Measurements from ENCODE around the gene SLITRK1.

Gene SLITRK1

GRCh38 chr13:83879431-83880171, 2.7 kb downstream of the SLITRK1 start:
- H3K4me3 Mint-ChIP-seq, result peak overlapping the region; percentile 24
- DNase-seq, result no peak
- H3K27ac Mint-ChIP-seq, result no peak overlapping the region
- peaks cover 7% of the 10 kb centered on the region for H3K9me3 Mint-ChIP-seq
- peaks cover 24% of the 10 kb centered on the region for H3K4me1 Mint-ChIP-seq (ENCODE audit: low read depth)
- H3K36me3 Mint-ChIP-seq (ENCODE audit: low read depth), result no peaks in the 10 kb centered on the region
- peaks cover 71% of the 10 kb centered on the region for H3K27me3 Mint-ChIP-seq

GRCh38 chr13:83878691-83879430, 3.4 kb downstream of the SLITRK1 start:
- Mint-ChIP-seq H3K36me3 (ENCODE audit: low read depth) (no peaks in the 10 kb centered on the region), H3K27me3 (peaks cover 68% of the 10 kb centered on the region), H3K27ac (no peak overlapping the region), H3K4me3 (peak overlapping the region; percentile 24), H3K4me1 (ENCODE audit: low read depth) (peaks cover 24% of the 10 kb centered on the region), H3K9me3 (peaks cover 7% of the 10 kb centered on the region)
- no peak for DNase-seq

GRCh38 chr13:83877651-83878355, 4.5 kb downstream of the SLITRK1 start:
- DNase-seq, result no peak
- H3K9me3 Mint-ChIP-seq, result peaks cover 7% of the 10 kb centered on the region
- H3K4me3 Mint-ChIP-seq, result no peak overlapping the region
- H3K27ac Mint-ChIP-seq, result no peak overlapping the region
- peaks cover 24% of the 10 kb centered on the region for H3K4me1 Mint-ChIP-seq (ENCODE audit: low read depth)
- no peaks in the 10 kb centered on the region for H3K36me3 Mint-ChIP-seq (ENCODE audit: low read depth)
- H3K27me3 Mint-ChIP-seq, result peaks cover 58% of the 10 kb centered on the region

- Mint-ChIP-seq H3K27me3 (peaks cover 46% of the 10 kb centered on the region), H3K36me3 (ENCODE audit: low read depth) (no peaks in the 10 kb centered on the region), H3K9me3 (peaks cover 9% of the 10 kb centered on the region), H3K4me1 (ENCODE audit: low read depth) (peaks cover 22% of the 10 kb centered on the region), H3K4me3 (no peak overlapping the region), H3K27ac (no peak overlapping the region)
- DNase-seq, result no peak
Measured at GRCh38 chr13:83876546-83876945, 5.7 kb downstream of the SLITRK1 start.

GRCh38 chr13:83867708-83868107, 14.6 kb downstream of the SLITRK1 start:
- Mint-ChIP-seq H3K27me3 (no peaks in the 10 kb centered on the region), H3K9me3 (peaks cover 2% of the 10 kb centered on the region), H3K4me3 (no peak overlapping the region), H3K36me3 (ENCODE audit: low read depth) (no peaks in the 10 kb centered on the region), H3K4me1 (ENCODE audit: low read depth) (no peaks in the 10 kb centered on the region), H3K27ac (no peak overlapping the region)
- no peak for DNase-seq

GRCh38 chr13:83865161-83866137, 16.8 kb downstream of the SLITRK1 start:
- no peak for DNase-seq
- H3K36me3 Mint-ChIP-seq (ENCODE audit: low read depth), result no peaks in the 10 kb centered on the region

GRCh38 chr13:83853771-83854170, 28.5 kb downstream of the SLITRK1 start:
- Mint-ChIP-seq H3K4me3 (no peak overlapping the region), H3K27ac (no peak overlapping the region), H3K27me3 (no peaks in the 10 kb centered on the region), H3K9me3 (no peaks in the 10 kb centered on the region), H3K4me1 (ENCODE audit: low read depth) (no peaks in the 10 kb centered on the region), H3K36me3 (ENCODE audit: low read depth) (no peaks in the 10 kb centered on the region)
- no peak for DNase-seq

More at GRCh38 chr13:83865161-83866137, 16.8 kb downstream of the SLITRK1 start:
- Mint-ChIP-seq H3K4me1 (ENCODE audit: low read depth) (no peaks in the 10 kb centered on the region), H3K9me3 (no peaks in the 10 kb centered on the region), H3K27me3 (no peaks in the 10 kb centered on the region), H3K4me3 (no peak overlapping the region), H3K27ac (no peak overlapping the region)

GRCh38 chr13:83845106-83845505, 37.2 kb downstream of the SLITRK1 start:
- H3K4me3 Mint-ChIP-seq, result no peak overlapping the region
- DNase-seq, result no peak
- H3K4me1 Mint-ChIP-seq (ENCODE audit: low read depth), result no peaks in the 10 kb centered on the region
- no peaks in the 10 kb centered on the region for H3K27me3 Mint-ChIP-seq
- no peaks in the 10 kb centered on the region for H3K36me3 Mint-ChIP-seq (ENCODE audit: low read depth)
- H3K9me3 Mint-ChIP-seq, result no peaks in the 10 kb centered on the region
- H3K27ac Mint-ChIP-seq, result no peak overlapping the region

GRCh38 chr13:83839146-83839545, 43.1 kb downstream of the SLITRK1 start:
- no peaks in the 10 kb centered on the region for H3K36me3 Mint-ChIP-seq (ENCODE audit: low read depth)

GRCh38 chr13:83831796-83832195, 50.5 kb downstream of the SLITRK1 start:
- H3K4me3 Mint-ChIP-seq, result no peak overlapping the region
- no peak overlapping the region for H3K27ac Mint-ChIP-seq
- H3K36me3 Mint-ChIP-seq (ENCODE audit: low read depth), result no peaks in the 10 kb centered on the region
- H3K4me1 Mint-ChIP-seq (ENCODE audit: low read depth), result no peaks in the 10 kb centered on the region
- no peaks in the 10 kb centered on the region for H3K27me3 Mint-ChIP-seq
- H3K9me3 Mint-ChIP-seq, result no peaks in the 10 kb centered on the region
- DNase-seq, result no peak

More at GRCh38 chr13:83839146-83839545, 43.1 kb downstream of the SLITRK1 start:
- H3K27ac Mint-ChIP-seq, result no peak overlapping the region
- no peaks in the 10 kb centered on the region for H3K9me3 Mint-ChIP-seq
- no peaks in the 10 kb centered on the region for H3K4me1 Mint-ChIP-seq (ENCODE audit: low read depth)
- no peak for DNase-seq
- no peak overlapping the region for H3K4me3 Mint-ChIP-seq
- H3K27me3 Mint-ChIP-seq, result no peaks in the 10 kb centered on the region

GRCh38 chr13:83829810-83830209, 52.5 kb downstream of the SLITRK1 start:
- no peaks in the 10 kb centered on the region for H3K36me3 Mint-ChIP-seq (ENCODE audit: low read depth)
- H3K9me3 Mint-ChIP-seq, result no peaks in the 10 kb centered on the region
- H3K4me1 Mint-ChIP-seq (ENCODE audit: low read depth), result no peaks in the 10 kb centered on the region
- H3K4me3 Mint-ChIP-seq, result no peak overlapping the region
- H3K27me3 Mint-ChIP-seq, result no peaks in the 10 kb centered on the region
- DNase-seq, result no peak
- H3K27ac Mint-ChIP-seq, result no peak overlapping the region

GRCh38 chr13:83827338-83827737, 54.9 kb downstream of the SLITRK1 start:
- Mint-ChIP-seq H3K36me3 (ENCODE audit: low read depth) (no peaks in the 10 kb centered on the region), H3K4me1 (ENCODE audit: low read depth) (no peaks in the 10 kb centered on the region), H3K27me3 (no peaks in the 10 kb centered on the region), H3K9me3 (no peaks in the 10 kb centered on the region), H3K27ac (no peak overlapping the region), H3K4me3 (no peak overlapping the region)
- DNase-seq, result no peak
